ENCODE results near the gene CFTR. TPM values are rescaled to one million over a fixed set of nuclear protein-coding genes. Genes with fewer than 3 reads are reported as not detected.

Gene CFTR
- total RNA-seq, 2 experiments from 2014 or later = not detected

DNA sequence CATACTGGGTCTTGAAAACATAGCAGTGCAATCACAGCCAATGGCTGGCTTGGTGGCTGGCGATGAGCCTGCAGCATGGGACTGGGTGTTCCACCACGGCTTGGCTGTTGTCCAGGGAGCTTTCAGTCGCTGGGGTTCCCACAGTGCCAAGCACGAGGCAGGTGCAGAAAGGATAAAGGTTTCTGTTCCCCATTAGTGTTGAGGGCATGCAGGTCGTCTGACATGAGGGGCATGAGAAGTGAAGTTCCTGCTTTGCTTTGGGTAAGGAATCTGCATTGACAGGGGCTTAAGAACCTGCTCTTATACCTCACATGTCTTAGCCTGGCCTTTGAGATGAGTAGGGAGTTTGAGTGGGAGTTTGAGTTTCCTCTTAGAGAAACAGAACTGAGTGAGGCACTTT is 9.0 kb upstream of the CFTR start:
- Mint-ChIP-seq H3K4me1 (ENCODE audit: low read depth) (no peaks in the 10 kb centered on the region), H3K4me3 (no peak overlapping the region), H3K36me3 (ENCODE audit: low read depth) (no peaks in the 10 kb centered on the region), H3K27me3 (no peaks in the 10 kb centered on the region), H3K27ac (no peak overlapping the region), H3K9me3 (no peaks in the 10 kb centered on the region)
- ATAC-seq (ENCODE audit: poor library complexity) (no peak), DNase-seq (peak in 1 of 14 experiments; percentile 3)
- Histone ChIP-seq H3K4me1 (ENCODE audit: insufficient read depth, low read length) (no peaks in the 10 kb centered on the region), H3K4me3 (ENCODE audit: low read length) (no peak overlapping the region), H3K27ac (ENCODE audit: low read depth in 1 of 2, low read length in 2 of 2) (no peak overlapping the region), H3K36me3 (ENCODE audit: insufficient read depth, low read length) (no peaks in the 10 kb centered on the region), H3K9me3 (ENCODE audit: control insufficient read depth in 1 of 2, insufficient read depth in 1 of 2, low read length in 2 of 2) (peaks cover 0 to 6% of the 10 kb centered on the region in 2 experiments), H3K27me3 (ENCODE audit: control insufficient read depth in 1 of 2, insufficient read depth in 2 of 2, low read length in 2 of 2) (no peaks in the 10 kb centered on the region)
- POLR2A ChIA-PET = no interaction called here
- TF ChIP-seq, protein P1, sequence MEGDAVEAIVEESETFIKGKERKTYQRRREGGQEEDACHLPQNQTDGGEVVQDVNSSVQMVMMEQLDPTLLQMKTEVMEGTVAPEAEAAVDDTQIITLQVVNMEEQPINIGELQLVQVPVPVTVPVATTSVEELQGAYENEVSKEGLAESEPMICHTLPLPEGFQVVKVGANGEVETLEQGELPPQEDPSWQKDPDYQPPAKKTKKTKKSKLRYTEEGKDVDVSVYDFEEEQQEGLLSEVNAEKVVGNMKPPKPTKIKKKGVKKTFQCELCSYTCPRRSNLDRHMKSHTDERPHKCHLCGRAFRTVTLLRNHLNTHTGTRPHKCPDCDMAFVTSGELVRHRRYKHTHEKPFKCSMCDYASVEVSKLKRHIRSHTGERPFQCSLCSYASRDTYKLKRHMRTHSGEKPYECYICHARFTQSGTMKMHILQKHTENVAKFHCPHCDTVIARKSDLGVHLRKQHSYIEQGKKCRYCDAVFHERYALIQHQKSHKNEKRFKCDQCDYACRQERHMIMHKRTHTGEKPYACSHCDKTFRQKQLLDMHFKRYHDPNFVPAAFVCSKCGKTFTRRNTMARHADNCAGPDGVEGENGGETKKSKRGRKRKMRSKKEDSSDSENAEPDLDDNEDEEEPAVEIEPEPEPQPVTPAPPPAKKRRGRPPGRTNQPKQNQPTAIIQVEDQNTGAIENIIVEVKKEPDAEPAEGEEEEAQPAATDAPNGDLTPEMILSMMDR (IDR thresholded peaks at IDR 0.05) = no peak
- CTCF ChIA-PET = no interaction called here
- intact Hi-C loops (cut with DNase I, micrococcal nuclease) = loop anchor here in 1 of 2 experiments (1.0 kb wide), 1 partner anchor 44 kb away; no protein-coding TSS in a partner anchor

DNA sequence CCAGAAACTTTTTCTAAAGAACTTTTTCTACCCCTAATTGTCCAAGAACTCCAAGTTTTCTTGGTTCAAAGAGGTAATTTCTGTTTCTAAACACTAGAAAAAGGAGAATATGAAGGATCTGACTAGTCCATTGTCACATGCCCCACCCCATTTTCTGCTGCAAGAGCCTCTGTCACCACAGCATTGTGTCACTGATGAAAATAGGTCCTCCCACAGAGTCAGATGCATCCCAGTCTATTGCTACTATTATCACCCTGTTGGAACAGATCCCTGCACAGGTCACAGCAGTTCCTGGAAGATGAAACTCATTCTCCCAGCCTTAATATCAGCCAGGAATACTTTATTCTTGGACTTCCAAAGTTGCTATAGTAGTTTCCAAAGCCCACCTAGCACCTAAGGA is 7.5 kb upstream of the CFTR start:
- no peaks in the 10 kb centered on the region for H3K27me3 ChIP-seq (ENCODE audit: control insufficient read depth in 1 of 2, insufficient read depth in 2 of 2, low read length in 2 of 2)
- Mint-ChIP-seq H3K9me3 (no peaks in the 10 kb centered on the region), H3K36me3 (ENCODE audit: low read depth) (no peaks in the 10 kb centered on the region), H3K27me3 (no peaks in the 10 kb centered on the region), H3K4me1 (ENCODE audit: low read depth) (no peaks in the 10 kb centered on the region), H3K4me3 (no peak overlapping the region), H3K27ac (no peak overlapping the region)
- TF ChIP-seq, protein P1 (IDR thresholded peaks at IDR 0.05) = no peak
- H3K4me1 ChIP-seq (ENCODE audit: insufficient read depth, low read length) = no peaks in the 10 kb centered on the region
- ChIA-PET CTCF (no interaction called here), POLR2A (no interaction called here)
- H3K9me3 ChIP-seq (ENCODE audit: control insufficient read depth in 1 of 2, insufficient read depth in 1 of 2, low read length in 2 of 2) = peaks cover 0 to 6% of the 10 kb centered on the region in 2 experiments
- no peak for DNase-seq
- intact Hi-C loops (cut with DNase I, micrococcal nuclease) = no loop called here
- no peaks in the 10 kb centered on the region for H3K36me3 ChIP-seq (ENCODE audit: insufficient read depth, low read length)
- ATAC-seq (ENCODE audit: poor library complexity) = no peak
- H3K4me3 ChIP-seq (ENCODE audit: low read length) = no peak overlapping the region
- no peak overlapping the region for H3K27ac ChIP-seq (ENCODE audit: low read depth in 1 of 2, low read length in 2 of 2)

DNA sequence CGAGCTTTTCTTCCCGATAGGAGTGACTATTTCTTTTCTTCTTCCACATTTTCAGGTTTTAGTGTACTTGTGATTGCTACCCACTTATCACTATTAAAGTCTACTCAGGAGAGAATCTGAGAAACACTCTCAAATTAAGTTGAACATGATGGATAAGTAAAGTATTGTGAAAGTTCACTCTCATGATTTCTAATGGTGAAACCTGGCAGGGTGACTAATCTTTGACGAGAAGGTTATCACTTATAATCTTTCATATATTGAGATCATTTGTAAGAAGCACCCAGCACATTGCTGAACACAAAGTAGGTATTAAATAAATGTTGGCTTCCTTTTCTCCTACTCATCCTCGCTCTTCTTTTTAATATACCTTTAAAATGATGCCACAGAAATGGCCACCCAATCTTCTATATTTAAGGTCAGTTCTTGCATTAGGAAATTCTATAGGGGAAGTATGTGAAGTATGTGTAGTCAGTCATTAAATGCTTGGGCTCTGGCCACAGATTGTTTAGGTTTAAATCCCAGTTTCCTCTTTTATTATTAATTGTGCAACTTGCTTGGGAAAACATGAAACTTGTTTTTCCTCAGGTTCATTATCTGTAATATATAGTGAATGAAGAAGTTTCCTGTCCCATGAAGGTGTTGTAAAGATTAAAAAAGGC is 3.1 kb upstream of the CFTR start:
- no peak overlapping the region for H3K27ac Mint-ChIP-seq
- H3K27me3 Mint-ChIP-seq = peaks cover 30% of the 10 kb centered on the region
- ChIA-PET POLR2A (no interaction called here), CTCF (no interaction called here)
- intact Hi-C loops (cut with DNase I, micrococcal nuclease) = no loop called here
- DNase-seq (no peak), ATAC-seq (ENCODE audit: poor library complexity) (no peak)
- no peaks in the 10 kb centered on the region for H3K9me3 Mint-ChIP-seq
- Histone ChIP-seq H3K4me1 (ENCODE audit: insufficient read depth, low read length) (no peaks in the 10 kb centered on the region), H3K27me3 (ENCODE audit: control insufficient read depth in 1 of 2, insufficient read depth in 2 of 2, low read length in 2 of 2) (peaks cover 14 to 33% of the 10 kb centered on the region in 2 experiments), H3K27ac (ENCODE audit: low read depth in 1 of 2, low read length in 2 of 2) (no peak overlapping the region), H3K9me3 (ENCODE audit: control insufficient read depth in 1 of 2, insufficient read depth in 1 of 2, low read length in 2 of 2) (peaks cover 0 to 9% of the 10 kb centered on the region in 2 experiments), H3K4me3 (ENCODE audit: low read length) (no peak overlapping the region), H3K36me3 (ENCODE audit: insufficient read depth, low read length) (no peaks in the 10 kb centered on the region)
- no peaks in the 10 kb centered on the region for H3K4me1 Mint-ChIP-seq (ENCODE audit: low read depth)
- TF ChIP-seq, protein P1 (IDR thresholded peaks at IDR 0.05) = no peak
- H3K36me3 Mint-ChIP-seq (ENCODE audit: low read depth) = no peaks in the 10 kb centered on the region
- H3K4me3 Mint-ChIP-seq = no peak overlapping the region

All from CD4-positive, alpha-beta T cell (primary cell).